Panc1 (cell line): ENCODE results near the gene TMEM269. TPM values are rescaled to one million over a fixed set of nuclear protein-coding genes. Genes with fewer than 3 reads are reported as not detected.

ENCODE experiments used
- ATAC-seq: fragments of 200-7000 bp; cut with Tn5 transposase; 2 replicates; pipeline ENCODE4 v1.9.1; 2020; ENCODE audit warnings: mild to moderate bottlenecking, moderate library complexity
- BruUV-seq: library from RNA; stranded (reverse); fragments of 400-500 nt; replicated peaks from 2 replicates; lab custom pipeline; 2021; lab: Mats Ljungman, UMichigan
- CTCF ChIA-PET: fragments of 300-600 bp; sonication (Branson Sonifier 250); formaldehyde crosslinking; loops from one replicate; lab custom pipeline; 2022; ENCODE audit warnings: antibody characterized with exemption; lab: Charles Lee
- POLR2A ChIA-PET: fragments of 300-600 bp; sonication (Branson Sonifier 250); formaldehyde crosslinking; loops from one replicate; lab custom pipeline; 2022; ENCODE audit warnings: antibody characterized with exemption; lab: Charles Lee
- DNase-seq: peaks from one replicate; pipeline ENCODE4 v3.0.0-alpha.2; 2010; ENCODE audit warnings: low read depth, low spot score
- H3K27ac ChIP-seq: 2 replicates; pipeline ENCODE4 v1.5.1; 2011; ENCODE audit warnings: mild to moderate bottlenecking, low read length, inconsistent platforms
- H3K27me3 ChIP-seq: fragments of 200-500 bp; sonication (Bioruptor generic); 2 replicates; pipeline ENCODE4 v1.6.0; 2014; ENCODE audit warnings: low read length, inconsistent platforms; ENCODE audit not compliant: control insufficient read depth, insufficient read depth
- H3K36me3 ChIP-seq: fragments of 200-500 bp; sonication (Bioruptor generic); 2 replicates; pipeline ENCODE4 v1.5.1; 2014; ENCODE audit warnings: inconsistent platforms, mild to moderate bottlenecking, low read length, moderate library complexity; ENCODE audit not compliant: control insufficient read depth, insufficient read depth
- H3K4me1 ChIP-seq: 2 replicates; pipeline ENCODE4 v1.5.1; 2011; ENCODE audit warnings: inconsistent platforms, mild to moderate bottlenecking, low read length, moderate library complexity; ENCODE audit not compliant: control insufficient read depth, insufficient read depth
- H3K4me3 ChIP-seq, 2 experiments: 2 replicates each; pipeline ENCODE4 v1.5.1; 2011 to 2012; ENCODE audit warnings: low read depth in 2 of 2, low read length in 2 of 2, mild to moderate bottlenecking in 2 of 2, inconsistent platforms in 1 of 2, moderate library complexity in 1 of 2
- H3K9me3 ChIP-seq: fragments of 200-500 bp; sonication (Bioruptor generic); 2 replicates; pipeline ENCODE4 v1.5.1; 2014; ENCODE audit warnings: low read depth, mild to moderate bottlenecking, inconsistent platforms, low read length, moderate library complexity; ENCODE audit not compliant: control insufficient read depth, insufficient read depth
- CTCF ChIP-seq: fragments of 450-650 bp; IDR thresholded peaks from 2 replicates; pipeline ENCODE4 v1.5.1; 2017; ENCODE audit warnings: mild to moderate bottlenecking
- POLR2AphosphoS5 ChIP-seq: IDR thresholded peaks from 2 replicates; pipeline ENCODE4 v1.6.1; 2012; ENCODE audit warnings: mild to moderate bottlenecking, low read depth, low read length, moderate library complexity
- REST ChIP-seq, 2 experiments: IDR thresholded peaks; 2 replicates each; pipeline ENCODE4 v1.6.1; 2011 to 2012; ENCODE audit warnings: low read depth in 2 of 2, control low read depth in 1 of 2, low read length in 1 of 2, mild to moderate bottlenecking in 1 of 2, moderate library complexity in 1 of 2; ENCODE audit not compliant: insufficient read depth in 1 of 2
- SIN3A ChIP-seq: IDR thresholded peaks from 2 replicates; pipeline ENCODE4 v1.6.1; 2012; ENCODE audit warnings: low read depth, mild to moderate bottlenecking, low read length, moderate library complexity, borderline replicate concordance; ENCODE audit not compliant: insufficient read depth
- TCF7L2 ChIP-seq: IDR thresholded peaks from 2 replicates; pipeline ENCODE4 v1.6.1; 2011; ENCODE audit warnings: mild to moderate bottlenecking, low read depth, low read length, inconsistent platforms
- in situ Hi-C: cut with HindIII; loops from 2 replicates; pipeline ENCODE4 v1.10.0; 2016; ENCODE audit warnings: low sequenced_read_pairs, low pct_unique_long_range_greater_than_20kb
- intact Hi-C: fragments of 100-400 bp; cut with micrococcal nuclease; formaldehyde crosslinking; loops from one replicate; pipeline ENCODE4 v1.10.0; 2022; ENCODE audit not compliant: unreplicated experiment
- total RNA-seq: library from RNA; stranded (reverse); gene quantifications from one replicate; pipeline ENCODE4 v1.2.1, GENCODE V29; 2021; ENCODE audit not compliant: unreplicated experiment

TMEM269 gene
- total RNA-seq, 1 experiment from 2014 or later = 0.13 TPM

- H3K36me3 ChIP-seq = no peaks in the 10 kb centered on the region
- in situ Hi-C loops = no loop called here
- no peak for TF ChIP-seq POLR2AphosphoS5
- no peak for ATAC-seq
- intact Hi-C loops = no loop called here
- BruUV-seq = no TSS peak
- no peaks in the 10 kb centered on the region for H3K9me3 ChIP-seq
- CTCF ChIA-PET = no interaction called here
- POLR2A ChIA-PET = interaction anchor here (0.6 kb wide), 1 partner anchor 1368 kb away, joined by 5 read pairs; no protein-coding TSS in a partner anchor
- no peak overlapping the region for H3K4me3 ChIP-seq
- DNase-seq = no peak
- H3K4me1 ChIP-seq = no peaks in the 10 kb centered on the region
- no peak overlapping the region for H3K27ac ChIP-seq
- H3K27me3 ChIP-seq = no peaks in the 10 kb centered on the region
Observed at GRCh38 chr1:42834803-42835202, 50.0 kb downstream of the TMEM269 start.

- Histone ChIP-seq H3K4me1 (no peaks in the 10 kb centered on the region), H3K27ac (no peak overlapping the region), H3K36me3 (no peaks in the 10 kb centered on the region), H3K4me3 (no peak overlapping the region), H3K9me3 (no peaks in the 10 kb centered on the region), H3K27me3 (no peaks in the 10 kb centered on the region)
- ChIA-PET POLR2A (interaction anchor here (0.6 kb wide), 1 partner anchor 1368 kb away, joined by 5 read pairs; no protein-coding TSS in a partner anchor), CTCF (interaction anchor here (0.6 kb wide), 1 partner anchor 56 kb away, joined by 3 read pairs; no protein-coding TSS in a partner anchor)
- in situ Hi-C loops = no loop called here
- ATAC-seq = no peak
- BruUV-seq = no TSS peak
- TF ChIP-seq REST (IDR thresholded peaks at IDR 0.05; ENCODE audit: insufficient read depth in 1 of 2, low read depth in 2 of 2, low read length in 1 of 2) (no peak), TCF7L2 (no peak), CTCF (no peak), POLR2AphosphoS5 (no peak), SIN3A (no peak)
- DNase-seq = no peak
- intact Hi-C loops = no loop called here
Observed at GRCh38 chr1:42835422-42835821, 50.6 kb downstream of the TMEM269 start.

GRCh38 chr1:42837709-42838108 is 52.9 kb downstream of the TMEM269 start:
- H3K9me3 ChIP-seq = no peaks in the 10 kb centered on the region
- in situ Hi-C loops = no loop called here
- H3K27me3 ChIP-seq = no peaks in the 10 kb centered on the region
- BruUV-seq = no TSS peak
- no peak overlapping the region for H3K4me3 ChIP-seq
- no peaks in the 10 kb centered on the region for H3K4me1 ChIP-seq
- intact Hi-C loops = no loop called here
- ChIA-PET POLR2A (interaction anchor here (0.5 kb wide), 1 partner anchor 33 kb away, joined by 5 read pairs; no protein-coding TSS in a partner anchor), CTCF (no interaction called here)
- TF ChIP-seq CTCF (no peak), SIN3A (no peak), REST (IDR thresholded peaks at IDR 0.05; ENCODE audit: insufficient read depth in 1 of 2, low read depth in 2 of 2, low read length in 1 of 2) (no peak), TCF7L2 (no peak), POLR2AphosphoS5 (no peak)
- no peak for ATAC-seq
- DNase-seq = no peak
- no peak overlapping the region for H3K27ac ChIP-seq
- H3K36me3 ChIP-seq = no peaks in the 10 kb centered on the region
